Esophagus squamous epithelium (tissue), 4 donors: Measurements from ENCODE around the gene OR4C3.

ENCODE experiments used
- POLR2A ChIP-seq, 4 donors: fragments of 450-650 bp; IDR thresholded peaks; one replicate each; pipeline ENCODE4 v1.6.1; 2017; ENCODE audit warnings: antibody characterized with exemption in 4 of 4, mild to moderate bottlenecking in 4 of 4, moderate library complexity in 3 of 4
- TF ChIP-seq, protein P1 (sequence below), 6 experiments: fragments of 450-650 bp in 4 of 6; fragments of 200-600 bp in 2 of 6; sonication (generic) in 2 of 6; IDR thresholded peaks; one replicate each; pipeline ENCODE4 v1.5.1; 2016 to 2019; ENCODE audit warnings: antibody characterized with exemption in 6 of 6, mild to moderate bottlenecking in 4 of 6, moderate library complexity in 4 of 6

DNA sequence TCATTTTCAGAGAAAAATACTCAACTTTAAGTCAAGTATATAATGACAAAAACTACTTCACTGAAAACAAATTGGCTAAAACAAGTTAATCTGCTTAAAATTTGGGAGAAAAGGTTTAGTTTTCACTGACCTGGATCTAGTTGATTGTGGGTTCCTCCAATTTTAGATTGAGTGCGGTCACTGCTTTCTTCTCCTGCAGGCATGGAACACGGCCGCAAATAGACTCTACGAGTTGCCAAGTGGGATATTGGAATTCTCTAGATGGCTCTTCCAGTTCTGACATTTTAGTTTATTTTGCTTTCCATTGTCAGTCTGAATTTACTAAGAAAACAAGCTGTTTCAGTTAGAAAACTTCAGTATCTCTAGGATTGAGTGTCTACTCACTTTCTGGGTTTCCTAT lies 29.3 kb downstream of the OR4C3 start:
- TF ChIP-seq, protein P1, sequence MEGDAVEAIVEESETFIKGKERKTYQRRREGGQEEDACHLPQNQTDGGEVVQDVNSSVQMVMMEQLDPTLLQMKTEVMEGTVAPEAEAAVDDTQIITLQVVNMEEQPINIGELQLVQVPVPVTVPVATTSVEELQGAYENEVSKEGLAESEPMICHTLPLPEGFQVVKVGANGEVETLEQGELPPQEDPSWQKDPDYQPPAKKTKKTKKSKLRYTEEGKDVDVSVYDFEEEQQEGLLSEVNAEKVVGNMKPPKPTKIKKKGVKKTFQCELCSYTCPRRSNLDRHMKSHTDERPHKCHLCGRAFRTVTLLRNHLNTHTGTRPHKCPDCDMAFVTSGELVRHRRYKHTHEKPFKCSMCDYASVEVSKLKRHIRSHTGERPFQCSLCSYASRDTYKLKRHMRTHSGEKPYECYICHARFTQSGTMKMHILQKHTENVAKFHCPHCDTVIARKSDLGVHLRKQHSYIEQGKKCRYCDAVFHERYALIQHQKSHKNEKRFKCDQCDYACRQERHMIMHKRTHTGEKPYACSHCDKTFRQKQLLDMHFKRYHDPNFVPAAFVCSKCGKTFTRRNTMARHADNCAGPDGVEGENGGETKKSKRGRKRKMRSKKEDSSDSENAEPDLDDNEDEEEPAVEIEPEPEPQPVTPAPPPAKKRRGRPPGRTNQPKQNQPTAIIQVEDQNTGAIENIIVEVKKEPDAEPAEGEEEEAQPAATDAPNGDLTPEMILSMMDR (IDR thresholded peaks at IDR 0.05) = no peak
- TF ChIP-seq POLR2A (IDR thresholded peaks at IDR 0.05) = no peak
